Breast epithelium (tissue), 4 donors: Measurements from ENCODE around the gene PLOD1. TPM values are rescaled to one million over a fixed set of nuclear protein-coding genes. Genes with fewer than 3 reads are reported as not detected.

Experiments used
- DNase-seq, 2 donors: peaks; one replicate each; pipeline ENCODE4 v3.0.0-alpha.2; 2019; ENCODE audit warnings: low spot score in 2 of 2
- H3K27ac ChIP-seq, 2 donors: fragments of 200-600 bp; sonication (generic) in 1 of 2; one replicate each; pipeline ENCODE4 v1.5.1; 2016 to 2019; ENCODE audit warnings: mild to moderate bottlenecking in 1 of 2
- H3K27me3 ChIP-seq, 2 donors: fragments of 200-600 bp; sonication (generic) in 1 of 2; one replicate each; pipeline versions ENCODE4 v1.5.1 to v1.6.0; 2017 to 2019; ENCODE audit warnings: control low read depth in 1 of 2, mild to moderate bottlenecking in 1 of 2
- H3K36me3 ChIP-seq: fragments of 200-600 bp; one replicate; pipeline ENCODE4 v1.5.1; 2019
- H3K4me1 ChIP-seq, 2 donors: fragments of 200-600 bp; sonication (generic); one replicate each; pipeline ENCODE4 v1.5.1; 2016 to 2019; ENCODE audit warnings: control low read depth in 1 of 2
- H3K4me3 ChIP-seq, 3 donors: fragments of 200-600 bp; sonication (generic); 1 replicate in 2 of 3; 2 replicates in 1 of 3; pipeline ENCODE4 v1.5.1; 2016 to 2019; ENCODE audit warnings: mild to moderate bottlenecking in 3 of 3, moderate library complexity in 2 of 3
- H3K9me3 ChIP-seq, 2 donors: fragments of 200-600 bp; sonication (generic) in 1 of 2; one replicate each; pipeline ENCODE4 v1.5.1; 2016 to 2019; ENCODE audit warnings: control low read depth in 1 of 2
- POLR2A ChIP-seq: fragments of 450-650 bp; IDR thresholded peaks from one replicate; pipeline ENCODE4 v1.6.1; 2016; ENCODE audit warnings: antibody characterized with exemption, mild to moderate bottlenecking, moderate library complexity
- POLR2AphosphoS5 ChIP-seq, 3 donors: sonication (generic); formaldehyde crosslinking; IDR thresholded peaks; one replicate each; pipeline ENCODE4 v1.6.1; 2017; ENCODE audit warnings: antibody characterized with exemption in 3 of 3
- intact Hi-C: fragments of 100-400 bp; cut with DNase I; formaldehyde crosslinking; loops from one replicate; pipeline ENCODE4 v1.15.1; 2023; ENCODE audit warnings: low total_unique reads
- total RNA-seq, 3 donors: library from RNA; depleted of rRNA; stranded (reverse); fragments of >200 nt; gene quantifications; one replicate each; pipeline ENCODE4 v1.1.0, GENCODE V29; 2016
- TF ChIP-seq, protein P1 (sequence below), 3 donors: fragments of 450-650 bp; IDR thresholded peaks; one replicate each; pipeline ENCODE4 v1.5.1; 2016 to 2017; ENCODE audit warnings: antibody characterized with exemption in 3 of 3, mild to moderate bottlenecking in 3 of 3, moderate library complexity in 3 of 3

The PLOD1 gene
- total RNA-seq, 3 donors from 2014 or later: 45.9 to 86.1 (median 57.5) TPM

DNA sequence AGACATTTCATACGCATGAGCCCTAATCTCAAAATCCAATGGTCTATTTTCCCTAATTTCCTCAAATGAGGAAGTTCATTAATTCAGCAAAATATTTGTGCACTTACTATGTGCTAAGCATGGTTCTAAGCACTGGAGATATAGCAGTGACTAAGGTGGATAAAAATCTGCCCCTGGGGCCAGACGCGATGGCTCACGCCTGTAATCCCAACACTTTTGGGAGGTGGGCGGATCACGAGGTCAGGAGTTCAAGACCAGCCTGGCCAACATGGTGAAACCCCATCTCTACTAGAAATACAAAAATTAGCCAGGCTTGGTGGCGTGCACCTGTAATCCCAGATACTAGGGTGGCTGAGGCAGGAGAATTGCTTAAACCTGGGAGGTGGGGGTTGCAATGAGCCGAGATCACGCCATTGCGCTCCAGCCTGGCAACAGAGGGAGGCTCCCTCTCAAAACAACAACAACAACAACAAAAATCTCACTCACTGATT, 80.5 kb downstream of the PLOD1 start:
- Histone ChIP-seq H3K27ac (no peak overlapping the region), H3K4me3 (no peak overlapping the region)
- no peak for DNase-seq

DNA sequence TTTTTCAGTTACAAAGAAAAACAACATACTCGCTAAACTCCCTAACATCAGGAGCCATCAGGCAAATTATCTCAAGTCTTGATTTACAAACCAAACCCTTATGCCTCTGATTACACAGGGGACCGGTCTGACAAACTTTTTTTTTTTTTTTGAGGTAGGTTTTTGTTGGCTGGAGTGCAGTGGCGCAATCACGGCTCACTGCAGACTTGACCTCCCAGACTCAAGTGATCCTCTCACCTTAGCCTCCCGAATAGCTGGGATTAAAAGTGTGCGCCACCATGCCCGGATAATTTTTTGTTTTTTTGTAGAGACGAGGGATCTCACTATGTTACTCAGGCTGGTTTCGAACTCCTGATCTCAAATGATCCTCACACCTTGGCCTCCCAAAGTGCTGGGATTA, 81.0 kb downstream of the PLOD1 start:
- Histone ChIP-seq H3K27me3 (no peaks in the 10 kb centered on the region), H3K4me3 (no peak overlapping the region), H3K4me1 (no peaks in the 10 kb centered on the region), H3K27ac (no peak overlapping the region), H3K36me3 (no peaks in the 10 kb centered on the region), H3K9me3 (no peaks in the 10 kb centered on the region)
- intact Hi-C loops: loop anchor here (2.0 kb wide), 1 partner anchor 51 kb away; no protein-coding TSS in a partner anchor
- no peak for DNase-seq
- TF ChIP-seq POLR2A (no peak), POLR2AphosphoS5 (IDR thresholded peaks at IDR 0.05) (no peak)
- TF ChIP-seq, protein P1, sequence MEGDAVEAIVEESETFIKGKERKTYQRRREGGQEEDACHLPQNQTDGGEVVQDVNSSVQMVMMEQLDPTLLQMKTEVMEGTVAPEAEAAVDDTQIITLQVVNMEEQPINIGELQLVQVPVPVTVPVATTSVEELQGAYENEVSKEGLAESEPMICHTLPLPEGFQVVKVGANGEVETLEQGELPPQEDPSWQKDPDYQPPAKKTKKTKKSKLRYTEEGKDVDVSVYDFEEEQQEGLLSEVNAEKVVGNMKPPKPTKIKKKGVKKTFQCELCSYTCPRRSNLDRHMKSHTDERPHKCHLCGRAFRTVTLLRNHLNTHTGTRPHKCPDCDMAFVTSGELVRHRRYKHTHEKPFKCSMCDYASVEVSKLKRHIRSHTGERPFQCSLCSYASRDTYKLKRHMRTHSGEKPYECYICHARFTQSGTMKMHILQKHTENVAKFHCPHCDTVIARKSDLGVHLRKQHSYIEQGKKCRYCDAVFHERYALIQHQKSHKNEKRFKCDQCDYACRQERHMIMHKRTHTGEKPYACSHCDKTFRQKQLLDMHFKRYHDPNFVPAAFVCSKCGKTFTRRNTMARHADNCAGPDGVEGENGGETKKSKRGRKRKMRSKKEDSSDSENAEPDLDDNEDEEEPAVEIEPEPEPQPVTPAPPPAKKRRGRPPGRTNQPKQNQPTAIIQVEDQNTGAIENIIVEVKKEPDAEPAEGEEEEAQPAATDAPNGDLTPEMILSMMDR (IDR thresholded peaks at IDR 0.05): no peak

More for the DNA sequence above, 80.5 kb downstream of the PLOD1 start:
- intact Hi-C loops: loop anchor here (2.0 kb wide), 1 partner anchor 52 kb away; no protein-coding TSS in a partner anchor
- Histone ChIP-seq H3K4me1 (no peaks in the 10 kb centered on the region), H3K36me3 (no peaks in the 10 kb centered on the region), H3K27me3 (no peaks in the 10 kb centered on the region), H3K9me3 (no peaks in the 10 kb centered on the region)
- TF ChIP-seq, protein P1 (IDR thresholded peaks at IDR 0.05): no peak
- no peak for TF ChIP-seq POLR2AphosphoS5 (IDR thresholded peaks at IDR 0.05)
- no peak for TF ChIP-seq POLR2A

DNA sequence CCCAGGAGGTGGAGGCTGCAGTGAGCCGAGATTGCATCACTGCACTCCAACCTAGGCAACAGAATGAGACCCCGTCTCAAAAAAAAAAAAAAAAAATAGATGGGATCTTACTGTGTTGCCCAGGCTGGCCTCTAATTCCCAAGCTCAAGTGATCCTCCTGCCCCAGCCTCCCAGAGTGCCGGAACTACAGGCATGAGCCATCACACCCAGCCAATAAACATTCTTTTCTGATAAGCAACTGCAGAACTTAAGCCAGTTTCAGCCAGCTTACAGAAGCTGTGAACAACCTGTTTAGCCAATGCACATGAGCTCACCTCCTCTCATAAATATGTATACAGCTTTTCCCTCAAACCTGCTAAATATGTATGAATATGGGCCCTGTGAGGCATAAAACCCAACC, 81.7 kb downstream of the PLOD1 start:
- no peaks in the 10 kb centered on the region for H3K9me3 ChIP-seq
- TF ChIP-seq POLR2AphosphoS5 (IDR thresholded peaks at IDR 0.05): no peak
- TF ChIP-seq POLR2A: no peak
- TF ChIP-seq, protein P1 (IDR thresholded peaks at IDR 0.05): no peak
- no peaks in the 10 kb centered on the region for H3K27me3 ChIP-seq
- DNase-seq: no peak
- intact Hi-C loops: no loop called here
- H3K4me3 ChIP-seq: no peak overlapping the region
- no peaks in the 10 kb centered on the region for H3K36me3 ChIP-seq
- no peaks in the 10 kb centered on the region for H3K4me1 ChIP-seq
- no peak overlapping the region for H3K27ac ChIP-seq

DNA sequence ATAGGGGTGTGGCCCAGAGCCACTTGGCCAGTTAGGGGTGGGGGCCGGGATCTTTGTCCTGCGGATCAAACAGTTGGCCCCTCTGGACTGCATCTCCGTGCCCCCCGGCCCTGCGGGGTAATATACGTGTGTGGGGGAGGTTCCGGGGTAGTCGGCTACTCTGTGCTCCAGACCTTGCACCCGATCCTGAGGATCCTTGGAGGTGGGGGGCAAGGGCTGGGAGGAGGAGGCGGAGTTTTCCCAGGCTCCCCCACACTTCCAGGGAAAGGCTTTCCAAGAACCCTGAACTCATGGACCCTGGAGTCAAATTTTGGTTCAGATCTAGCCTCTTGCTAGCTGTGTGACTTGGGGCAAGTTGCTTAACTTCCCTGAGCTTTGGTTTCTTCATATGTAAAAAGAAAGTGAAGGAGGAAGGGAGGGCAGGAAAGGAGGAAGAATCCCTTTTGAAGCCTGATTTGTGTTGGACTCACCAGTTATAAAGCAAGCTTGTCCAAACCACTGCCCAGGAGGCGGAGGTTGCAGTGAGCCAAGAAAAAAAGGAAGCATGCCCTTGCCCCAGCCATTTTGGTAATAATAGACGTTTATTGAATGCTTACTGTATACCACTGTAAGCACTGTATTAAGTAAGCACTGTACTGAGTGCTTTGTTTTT, 85.5 kb downstream of the PLOD1 start:
- no peaks in the 10 kb centered on the region for H3K27me3 ChIP-seq
- TF ChIP-seq POLR2AphosphoS5 (IDR thresholded peaks at IDR 0.05): no peak
- no peak for TF ChIP-seq POLR2A
- TF ChIP-seq, protein P1 (IDR thresholded peaks at IDR 0.05): no peak
- no peaks in the 10 kb centered on the region for H3K9me3 ChIP-seq
- H3K36me3 ChIP-seq: no peaks in the 10 kb centered on the region
- DNase-seq: no peak
- peak overlapping the region; percentile 89 to 97 (median 94) for H3K4me3 ChIP-seq
- peak overlapping the region; percentile 59 to 89 for H3K27ac ChIP-seq
- H3K4me1 ChIP-seq: no peaks in the 10 kb centered on the region
- intact Hi-C loops: no loop called here

DNA sequence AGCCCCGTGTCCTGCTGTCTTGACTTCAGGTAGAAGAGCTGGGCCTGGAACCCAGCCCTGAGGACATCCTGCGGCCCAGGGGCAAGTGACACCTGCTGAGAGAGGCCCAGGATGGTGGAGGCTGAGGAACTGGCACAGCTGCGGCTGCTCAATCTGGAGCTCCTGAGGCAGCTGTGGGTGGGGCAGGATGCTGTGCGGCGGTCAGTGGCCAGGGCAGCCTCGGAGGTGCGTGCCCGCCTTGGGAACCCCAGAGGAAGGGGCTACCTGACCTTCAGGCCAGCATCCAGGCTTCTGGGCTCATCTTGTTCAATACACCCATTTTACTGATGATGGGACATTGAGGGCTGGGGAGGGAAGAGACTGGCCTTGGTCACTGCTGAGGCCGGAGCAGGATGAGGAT, 87.1 kb downstream of the PLOD1 start:
- Histone ChIP-seq H3K4me3 (no peak overlapping the region), H3K4me1 (no peaks in the 10 kb centered on the region), H3K9me3 (no peaks in the 10 kb centered on the region), H3K27ac (no peak overlapping the region), H3K36me3 (no peaks in the 10 kb centered on the region), H3K27me3 (no peaks in the 10 kb centered on the region)
- intact Hi-C loops: no loop called here
- DNase-seq: no peak
- TF ChIP-seq, protein P1 (IDR thresholded peaks at IDR 0.05): no peak
- TF ChIP-seq POLR2AphosphoS5 (IDR thresholded peaks at IDR 0.05): no peak
- TF ChIP-seq POLR2A: no peak
